SU-DHL-6 (cell line): ENCODE results near the gene EVPL.

Experiments used
- EZH2phosphoT487 ChIP-seq: fragments of 200-600 bp; sonication (generic), shearing (Covaris generic); conservative IDR thresholded peaks from 2 replicates; pipeline ENCODE4 v1.6.1; 2018; ENCODE audit warnings: mild to moderate bottlenecking, antibody characterized with exemption, low read length, moderate library complexity, mixed read lengths
- TF ChIP-seq, protein P1 (sequence below): fragments of 200-600 bp; sonication (generic); IDR thresholded peaks from one replicate; pipeline ENCODE4 v1.5.1; 2017; ENCODE audit warnings: antibody characterized with exemption, mild to moderate bottlenecking, low read length, moderate library complexity; ENCODE audit not compliant: insufficient read depth, poor library complexity, severe bottlenecking

DNA sequence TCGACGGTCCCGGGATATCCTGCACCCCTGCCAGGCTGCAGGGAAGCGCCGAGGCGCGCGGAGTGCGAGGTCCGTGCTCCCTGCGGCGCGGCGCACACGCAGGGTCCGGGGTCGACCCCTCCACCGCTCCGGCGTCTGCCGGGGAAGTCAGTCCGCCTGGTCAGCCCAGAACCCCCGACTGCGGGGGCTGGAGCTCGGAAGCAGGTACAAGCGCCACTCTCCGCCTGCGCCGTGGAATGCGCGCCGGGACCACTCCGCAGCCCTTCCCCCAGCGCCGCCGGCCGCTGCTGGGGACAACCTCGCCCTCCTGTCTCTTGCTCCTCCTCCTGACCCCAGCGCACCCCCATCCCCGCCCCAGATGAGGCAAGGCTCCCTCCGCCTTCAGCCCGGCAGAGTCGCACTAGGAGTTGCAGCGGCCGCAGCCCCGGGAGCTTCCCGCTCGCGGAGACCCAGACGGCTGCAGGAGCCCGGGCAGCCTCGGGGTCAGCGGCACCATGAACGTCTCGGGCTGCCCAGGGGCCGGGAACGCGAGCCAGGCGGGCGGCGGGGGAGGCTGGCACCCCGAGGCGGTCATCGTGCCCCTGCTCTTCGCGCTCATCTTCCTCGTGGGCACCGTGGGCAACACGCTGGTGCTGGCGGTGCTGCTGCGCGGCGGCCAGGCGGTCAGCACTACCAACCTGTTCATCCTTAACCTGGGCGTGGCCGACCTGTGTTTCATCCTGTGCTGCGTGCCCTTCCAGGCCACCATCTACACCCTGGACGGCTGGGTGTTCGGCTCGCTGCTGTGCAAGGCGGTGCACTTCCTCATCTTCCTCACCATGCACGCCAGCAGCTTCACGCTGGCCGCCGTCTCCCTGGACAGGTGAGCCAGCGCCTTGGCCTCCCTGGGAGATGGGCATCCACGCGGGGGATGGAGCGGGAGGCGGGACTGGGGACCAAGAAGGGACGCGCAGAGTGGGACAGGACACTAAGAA is 47.6 kb upstream of the EVPL start, which contains the start of gene GALR2:
- TF ChIP-seq, protein P1, sequence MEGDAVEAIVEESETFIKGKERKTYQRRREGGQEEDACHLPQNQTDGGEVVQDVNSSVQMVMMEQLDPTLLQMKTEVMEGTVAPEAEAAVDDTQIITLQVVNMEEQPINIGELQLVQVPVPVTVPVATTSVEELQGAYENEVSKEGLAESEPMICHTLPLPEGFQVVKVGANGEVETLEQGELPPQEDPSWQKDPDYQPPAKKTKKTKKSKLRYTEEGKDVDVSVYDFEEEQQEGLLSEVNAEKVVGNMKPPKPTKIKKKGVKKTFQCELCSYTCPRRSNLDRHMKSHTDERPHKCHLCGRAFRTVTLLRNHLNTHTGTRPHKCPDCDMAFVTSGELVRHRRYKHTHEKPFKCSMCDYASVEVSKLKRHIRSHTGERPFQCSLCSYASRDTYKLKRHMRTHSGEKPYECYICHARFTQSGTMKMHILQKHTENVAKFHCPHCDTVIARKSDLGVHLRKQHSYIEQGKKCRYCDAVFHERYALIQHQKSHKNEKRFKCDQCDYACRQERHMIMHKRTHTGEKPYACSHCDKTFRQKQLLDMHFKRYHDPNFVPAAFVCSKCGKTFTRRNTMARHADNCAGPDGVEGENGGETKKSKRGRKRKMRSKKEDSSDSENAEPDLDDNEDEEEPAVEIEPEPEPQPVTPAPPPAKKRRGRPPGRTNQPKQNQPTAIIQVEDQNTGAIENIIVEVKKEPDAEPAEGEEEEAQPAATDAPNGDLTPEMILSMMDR = no peak
- no peak for TF ChIP-seq EZH2phosphoT487
